HG02763 (cell line): ENCODE results near the gene SERPINB1.
"Not testable (repeated sequence)": the region's sequence is repeated elsewhere in the genome, so short reads cannot be mapped to it uniquely, and the experiment has no call there.

Experiments
- ATAC-seq: cut with Tn5 transposase; IDR thresholded peaks from one replicate; pipeline ENCODE4 v1.9.1; 2021; ENCODE audit warnings: mild to moderate bottlenecking, moderate library complexity; ENCODE audit not compliant: unreplicated experiment

SERPINB1 gene

DNA sequence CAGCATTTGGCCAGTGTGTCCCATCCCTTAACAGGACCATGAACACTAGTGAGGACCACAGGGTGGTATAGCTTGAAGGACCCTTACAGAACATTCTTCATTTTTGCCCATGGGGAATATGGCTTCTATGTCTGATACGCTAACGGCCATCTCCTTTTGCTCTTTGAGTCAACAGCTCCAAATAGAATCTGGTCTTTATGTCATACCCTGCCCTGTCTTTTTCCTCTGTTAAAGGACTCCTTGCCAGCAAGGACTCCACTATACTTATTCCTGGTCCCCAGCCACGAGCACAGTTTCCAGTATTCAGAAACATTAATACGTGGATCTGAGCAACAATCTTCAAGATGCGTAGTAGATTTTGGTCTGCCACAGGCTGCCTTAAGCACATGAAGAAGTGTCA, 22.5 kb downstream of the SERPINB1 start:
- ATAC-seq, result no peak

DNA sequence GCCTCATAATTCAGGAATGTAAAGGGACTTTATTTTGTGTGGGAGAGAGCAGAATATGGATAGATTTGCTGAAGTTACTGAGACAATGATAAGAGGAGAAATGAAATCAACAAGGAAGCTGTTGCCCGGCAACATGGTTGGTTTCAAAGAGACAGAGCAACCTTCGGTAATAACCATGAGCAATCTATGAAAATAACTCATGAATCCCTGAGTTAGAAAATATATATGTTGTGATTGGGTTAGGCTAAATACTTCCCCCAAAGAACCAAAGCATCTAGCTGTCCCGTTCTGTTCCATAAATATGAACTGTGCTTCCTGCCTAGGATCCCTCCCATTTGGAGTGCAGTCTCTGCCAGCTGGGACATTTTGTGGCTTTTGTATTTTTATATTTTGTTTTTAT, 23.1 kb downstream of the SERPINB1 start:
- no peak for ATAC-seq

DNA sequence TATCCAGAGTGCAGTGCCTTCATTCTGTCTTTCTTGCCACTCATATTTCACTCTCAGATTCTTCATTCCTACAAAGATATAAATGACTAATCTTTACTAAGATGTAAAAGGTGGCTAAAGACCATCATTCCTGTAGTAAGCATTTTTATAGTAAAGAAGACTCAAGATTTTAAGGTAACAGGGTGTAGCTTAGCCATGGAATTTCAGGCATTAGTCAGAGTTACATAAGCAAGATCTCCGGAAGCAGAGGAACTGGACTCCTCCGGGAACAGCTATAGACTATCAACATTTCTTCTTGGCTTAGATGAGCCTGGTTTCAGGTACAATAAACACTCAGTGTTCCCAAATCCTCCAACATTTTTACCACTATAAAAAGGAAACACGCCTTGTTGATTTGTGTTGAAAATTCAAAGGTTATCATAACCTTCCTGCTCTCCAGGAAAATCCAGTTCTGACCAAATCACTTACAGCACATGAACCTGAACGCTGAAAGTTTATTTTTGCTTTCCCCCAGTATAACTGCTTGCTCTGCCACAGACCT, 23.7 kb downstream of the SERPINB1 start:
- ATAC-seq, result no peak

DNA sequence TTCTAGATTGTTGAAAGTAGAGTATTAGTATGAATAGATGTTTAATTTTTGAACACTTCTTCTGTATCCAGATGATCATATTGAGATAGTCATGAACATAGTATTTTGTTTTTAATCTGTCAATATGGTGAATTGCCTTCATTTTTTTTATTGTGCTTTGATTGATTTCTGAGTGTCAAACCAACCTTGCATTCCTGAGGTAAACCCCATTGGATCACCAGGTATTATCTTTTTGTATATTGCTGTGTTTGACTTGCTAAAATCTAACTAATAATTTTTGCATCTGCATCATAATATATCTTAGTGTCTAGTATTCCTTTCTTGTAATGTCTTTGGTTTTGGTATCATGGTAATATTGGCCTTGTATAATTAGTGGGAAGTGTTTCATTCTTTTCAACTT, 25.5 kb downstream of the SERPINB1 start:
- no peak for ATAC-seq

DNA sequence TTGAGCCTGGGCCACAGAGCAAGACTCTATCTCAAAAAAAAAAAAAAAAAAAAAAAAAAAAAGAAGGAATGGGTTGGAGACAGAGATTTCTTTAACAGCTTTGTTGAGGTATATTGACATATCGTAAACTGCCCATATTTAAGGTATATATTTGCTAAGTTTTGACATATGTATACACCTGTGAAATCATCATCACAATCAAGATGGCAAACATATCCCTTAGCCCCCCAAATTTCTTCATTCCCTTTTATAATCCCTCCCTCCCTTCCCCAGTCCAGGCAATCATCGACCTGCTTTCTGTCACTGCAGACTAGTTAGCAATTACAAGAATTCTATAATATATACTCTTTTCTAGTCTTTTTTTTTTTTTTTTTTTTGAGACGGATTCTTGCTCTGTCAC, 29.0 kb downstream of the SERPINB1 start:
- no peak for ATAC-seq

DNA sequence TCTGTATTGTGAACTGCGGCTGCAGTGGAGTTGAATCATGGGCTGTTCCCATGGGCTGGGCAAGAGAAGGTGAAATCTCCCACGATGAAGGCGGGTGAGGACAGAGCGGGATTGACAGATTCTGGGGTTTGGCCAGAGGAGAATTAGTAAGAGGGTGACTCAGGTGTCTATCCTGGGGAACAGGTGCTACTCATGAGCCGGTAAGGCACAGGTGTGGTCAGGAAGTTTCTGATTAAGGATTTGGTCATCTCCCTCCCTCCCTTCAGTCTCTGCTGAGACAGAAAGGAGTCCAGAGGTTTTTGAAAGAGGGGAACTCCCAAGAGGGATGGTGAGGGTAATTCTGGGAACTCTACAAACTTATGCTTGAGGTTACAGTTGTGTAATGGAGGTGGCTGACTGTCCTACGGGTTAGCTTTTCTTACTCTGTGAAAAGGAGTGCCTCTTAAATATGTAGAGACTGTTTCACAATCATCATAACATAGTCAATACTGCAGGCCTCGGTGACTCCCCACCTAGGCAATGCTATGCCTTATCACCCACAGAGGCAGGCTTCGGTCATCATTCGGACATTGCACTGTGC, 31.5 kb downstream of the SERPINB1 start:
- ATAC-seq, result no peak

DNA sequence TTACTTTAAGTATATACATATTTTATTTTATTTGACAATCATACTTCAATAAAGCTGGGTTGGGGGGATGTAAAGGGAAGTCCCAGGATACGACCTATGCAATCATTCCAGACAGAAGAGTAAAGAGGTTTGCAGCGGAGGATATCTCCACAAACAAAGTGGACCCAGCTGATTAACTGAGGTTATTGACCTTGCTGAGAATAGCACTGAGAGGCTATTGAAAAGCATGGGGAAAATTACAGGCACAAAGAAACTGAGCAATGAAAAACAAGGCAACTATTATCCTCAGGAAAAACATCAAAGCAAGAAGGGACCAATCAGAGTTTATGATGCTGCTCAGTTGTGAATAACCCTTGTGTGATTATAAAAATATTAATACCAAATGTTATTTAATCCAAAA, 32.6 kb downstream of the SERPINB1 start:
- no peak for ATAC-seq

DNA sequence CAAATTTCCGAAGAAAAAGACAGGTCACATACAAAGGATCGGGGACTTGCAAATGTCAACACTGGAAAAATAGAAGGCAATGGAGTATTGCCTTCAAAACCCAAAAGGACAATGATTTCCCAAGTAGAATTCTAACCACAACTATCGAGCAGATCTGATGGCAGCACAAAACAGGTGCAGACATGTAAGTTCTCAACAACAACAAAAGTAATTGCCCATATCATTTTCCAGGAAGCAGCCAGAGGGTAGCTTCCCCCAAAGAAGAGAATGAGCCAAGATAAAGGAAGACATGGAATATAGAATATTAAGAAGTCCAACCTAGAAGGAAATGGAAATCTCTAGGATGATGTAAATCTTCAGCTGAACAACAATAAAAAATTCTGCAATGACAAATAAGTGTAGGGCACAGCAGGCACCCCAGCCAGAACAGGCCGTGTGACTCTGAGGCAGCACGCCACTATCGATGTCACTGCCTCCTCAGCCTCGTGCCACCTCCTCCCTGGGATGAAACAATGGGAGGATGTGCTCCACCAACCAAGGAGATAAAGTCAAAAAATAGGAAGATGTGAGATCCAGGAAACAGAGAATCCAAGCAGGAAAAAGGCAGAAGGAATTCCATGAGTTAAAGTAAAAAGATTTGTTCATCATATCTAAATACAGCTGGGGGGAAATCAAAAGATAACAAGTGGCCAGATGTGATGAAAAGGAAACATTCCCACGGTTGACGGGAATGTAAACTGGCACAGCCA, 34.1 kb downstream of the SERPINB1 start:
- no peak for ATAC-seq

DNA sequence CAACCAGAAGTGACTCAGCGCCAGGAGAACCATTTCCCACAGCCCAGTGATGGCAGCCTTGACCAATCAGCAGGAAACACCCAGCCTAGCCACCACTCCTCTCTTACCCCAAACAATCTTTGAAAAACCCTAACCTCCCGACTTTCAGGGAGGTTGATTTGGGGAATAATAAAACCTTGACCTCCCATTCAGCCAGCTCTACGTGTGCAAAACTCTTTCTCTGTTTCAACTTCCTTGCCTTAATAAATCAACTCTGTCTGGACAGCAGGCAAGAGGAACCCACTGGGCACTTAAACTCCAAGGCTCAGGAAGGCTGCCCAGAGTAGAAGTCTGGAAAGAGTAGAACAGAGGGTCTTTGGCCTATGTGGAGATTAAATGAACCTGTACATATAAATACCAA, 35.0 kb downstream of the SERPINB1 start:
- no peak for ATAC-seq

DNA sequence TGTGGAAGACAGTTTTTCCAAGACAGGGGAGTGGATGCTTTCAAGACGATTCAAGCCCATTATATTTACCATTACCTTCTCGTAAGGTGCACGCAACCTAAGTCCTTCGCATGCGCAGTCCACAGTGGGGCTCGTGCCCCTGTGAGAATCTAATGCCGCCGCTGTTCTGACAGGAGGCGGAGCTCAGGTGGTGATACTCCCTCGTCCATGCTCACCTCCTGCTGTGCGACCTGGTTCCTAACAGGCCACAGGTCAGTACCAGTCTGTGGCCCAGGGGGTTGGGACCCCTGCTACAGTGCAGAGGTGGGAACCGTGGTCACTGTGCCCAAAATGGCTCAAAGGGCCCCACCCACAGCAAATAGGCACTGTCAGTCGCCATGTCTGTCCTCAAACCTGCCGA, 36.6 kb downstream of the SERPINB1 start:
- no peak for ATAC-seq

DNA sequence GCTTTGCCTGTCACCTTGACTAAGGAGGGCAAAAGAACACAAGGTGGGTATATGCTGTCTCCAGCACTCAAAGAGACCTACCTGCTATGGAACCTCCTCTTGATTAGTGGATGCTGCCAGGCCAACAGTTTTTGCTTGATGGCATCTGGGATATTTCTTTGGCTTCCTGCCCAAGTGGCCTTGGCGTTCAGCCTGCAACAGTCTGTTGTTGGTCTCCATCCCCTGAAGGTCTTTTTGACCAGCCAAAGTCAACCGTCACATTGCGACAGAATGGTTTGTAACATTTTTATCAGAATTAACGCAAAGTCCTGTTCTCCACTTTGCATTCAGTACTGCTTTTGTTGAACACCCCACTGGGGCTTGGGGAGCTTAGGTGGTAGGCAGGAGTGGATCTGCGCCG, 37.1 kb downstream of the SERPINB1 start:
- no peak for ATAC-seq

DNA sequence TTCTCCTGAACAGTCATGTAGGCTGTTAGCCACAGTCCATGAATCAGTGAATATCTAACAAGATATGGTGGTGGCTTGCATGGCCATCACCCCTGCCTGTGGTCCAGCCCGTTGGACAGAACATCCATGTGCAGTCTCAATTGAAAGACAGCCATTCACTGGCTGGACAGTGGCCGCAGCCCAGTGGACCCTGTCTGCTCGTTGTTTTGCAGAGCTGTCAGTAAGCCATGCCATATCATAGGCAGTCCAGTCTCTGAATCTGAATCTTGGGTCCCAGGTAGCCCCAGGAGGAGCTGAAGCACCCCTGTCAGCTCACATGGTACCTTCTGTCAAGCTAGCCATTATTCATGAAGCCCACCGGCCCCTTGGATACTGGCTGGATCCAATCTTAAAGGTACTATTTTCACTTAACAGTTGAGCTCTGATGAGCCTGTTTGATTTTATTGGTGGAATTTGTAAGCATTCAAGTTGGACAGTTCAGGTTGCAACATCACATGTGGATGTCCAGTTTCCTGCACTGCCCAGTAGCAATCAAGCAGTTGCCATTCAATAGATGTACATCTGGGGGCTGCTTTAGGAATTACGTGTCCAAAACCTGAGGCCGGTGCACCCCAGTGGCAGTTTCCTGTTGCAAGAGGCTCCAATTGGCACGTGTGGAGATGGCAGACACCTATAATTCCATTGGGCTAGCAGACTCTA, 37.8 kb downstream of the SERPINB1 start:
- ATAC-seq, result no peak

DNA sequence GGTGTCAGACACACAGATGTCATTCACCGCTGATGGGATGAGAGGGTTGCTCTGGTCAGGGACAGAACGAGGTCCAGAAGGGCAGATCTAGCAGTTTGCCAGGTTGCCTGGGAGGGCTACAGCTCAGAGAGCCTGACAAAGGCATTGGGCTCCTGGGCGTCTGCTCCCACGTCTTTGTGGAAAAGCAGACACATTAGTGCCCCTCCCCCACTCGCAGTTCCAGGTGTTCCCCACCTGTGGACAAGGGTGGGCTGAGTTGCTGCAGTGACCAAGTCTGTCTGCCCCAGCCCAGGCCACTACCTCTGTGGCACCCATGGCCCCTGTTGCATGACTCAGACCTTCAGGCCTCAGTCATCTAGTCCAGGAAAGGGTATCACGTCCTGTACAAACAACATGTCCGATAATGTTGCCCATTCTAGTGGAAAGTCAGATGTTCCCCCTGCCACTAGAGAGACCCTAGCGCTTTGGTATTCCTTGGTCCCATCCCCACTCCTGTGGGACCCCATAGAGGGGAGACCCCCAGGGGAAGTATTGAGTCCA, 39.1 kb downstream of the SERPINB1 start:
- no peak for ATAC-seq

DNA sequence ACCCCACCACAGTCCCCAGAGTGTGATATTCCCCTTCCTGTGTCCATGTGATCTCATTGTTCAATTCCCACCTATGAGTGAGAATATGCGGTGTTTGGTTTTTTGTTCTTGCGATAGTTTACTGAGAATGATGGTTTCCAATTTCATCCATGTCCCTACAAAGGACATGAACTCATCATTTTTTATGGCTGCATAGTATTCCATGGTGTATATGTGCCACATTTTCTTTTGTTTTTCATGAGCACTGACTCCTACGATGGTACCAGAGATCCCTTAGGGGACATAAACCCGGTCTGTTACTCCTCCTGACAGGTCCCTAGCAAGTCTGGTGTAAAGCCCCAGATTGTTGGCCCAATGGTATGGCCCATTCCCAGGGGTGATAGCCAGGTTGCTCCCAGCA, 40.0 kb downstream of the SERPINB1 start:
- not testable (repeated sequence) for ATAC-seq

DNA sequence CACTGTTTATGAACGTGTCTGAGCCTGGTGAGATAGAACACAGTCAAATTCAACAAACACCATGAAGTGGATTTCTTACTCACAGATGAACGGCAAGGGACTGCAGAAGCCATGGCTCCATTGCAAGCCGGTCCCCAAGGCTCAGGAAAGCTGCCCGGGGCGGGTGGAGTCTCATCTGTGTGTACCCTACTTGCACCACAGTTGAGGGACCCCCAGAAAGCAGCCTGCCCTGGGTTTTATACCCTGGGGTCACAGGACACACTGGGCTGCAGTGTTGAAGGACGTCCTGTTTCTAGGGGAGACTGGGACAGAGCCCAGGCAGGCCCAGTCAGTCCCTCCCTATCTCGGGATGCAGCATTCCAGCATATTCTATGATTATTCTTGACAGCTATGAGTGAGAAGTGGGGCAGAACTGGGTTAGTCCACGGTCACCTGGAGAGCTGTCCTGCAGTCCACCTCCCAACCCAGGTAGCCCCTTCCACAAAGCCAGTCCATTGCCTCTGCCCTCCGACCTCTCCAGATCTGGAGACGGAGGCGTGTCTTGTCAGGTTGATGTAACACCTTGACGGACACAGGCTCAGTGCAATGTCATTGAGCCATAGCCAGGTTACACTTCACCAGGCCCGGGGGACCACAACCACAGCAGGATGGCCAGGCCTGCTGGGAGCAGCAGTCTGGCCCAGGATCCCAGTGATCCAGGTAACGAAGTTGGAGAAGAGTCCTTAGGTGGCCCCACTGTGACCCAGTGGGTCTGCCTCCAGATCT, 40.9 kb downstream of the SERPINB1 start:
- no peak for ATAC-seq

DNA sequence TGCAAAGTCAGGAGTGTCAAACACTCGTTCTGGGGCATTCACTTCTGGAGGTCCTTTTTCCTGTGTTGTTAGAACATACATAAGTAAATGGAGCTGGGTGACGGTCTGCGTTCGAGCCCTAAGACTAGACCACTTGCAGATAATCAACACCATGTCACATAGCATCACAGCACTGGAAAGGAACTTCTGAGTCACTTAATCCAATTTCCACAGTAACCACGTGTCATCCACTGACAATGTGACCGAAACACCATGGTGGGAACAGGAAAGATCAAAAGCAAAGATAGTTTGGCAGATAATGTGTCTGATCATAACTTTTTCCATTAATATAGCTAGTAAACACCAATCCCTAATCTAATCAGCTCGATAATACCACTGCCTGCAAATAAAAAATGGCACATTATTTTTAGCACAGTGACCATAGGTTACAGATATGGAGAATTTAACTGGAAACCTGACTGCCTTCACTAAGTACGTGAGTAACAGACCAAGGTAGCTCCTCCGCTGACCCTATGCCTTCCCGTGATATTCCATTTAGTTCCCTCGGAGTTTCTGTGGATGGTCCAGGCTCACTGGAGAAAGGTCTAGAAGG, 41.6 kb downstream of the SERPINB1 start:
- no peak for ATAC-seq

DNA sequence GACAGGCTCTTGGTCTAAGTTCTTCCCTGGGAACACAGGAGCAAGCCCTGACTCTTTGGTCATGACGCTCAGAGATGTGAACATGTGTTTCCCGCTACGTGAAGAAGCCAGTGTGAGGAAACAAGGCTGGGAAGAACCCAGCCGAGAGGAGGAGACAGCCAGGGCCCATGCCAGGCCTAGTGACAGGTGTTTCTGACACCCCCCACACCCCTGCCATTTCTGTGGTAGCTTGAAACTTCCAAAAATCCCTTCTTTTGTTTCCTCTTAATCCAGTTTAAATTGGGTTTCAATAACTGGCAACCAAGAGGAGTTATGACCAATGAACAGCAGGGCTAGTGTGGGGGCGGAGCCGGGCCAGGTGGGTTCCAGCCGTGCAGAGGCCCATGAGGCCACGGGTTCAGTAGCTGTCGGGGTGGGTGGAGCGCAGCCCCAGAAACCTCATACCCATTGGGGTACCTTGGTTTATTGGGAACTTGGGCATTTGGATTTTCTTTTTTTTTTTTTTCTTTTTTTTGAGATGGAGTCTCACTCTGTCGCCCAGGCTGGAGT, 43.0 kb downstream of the SERPINB1 start:
- no peak for ATAC-seq

DNA sequence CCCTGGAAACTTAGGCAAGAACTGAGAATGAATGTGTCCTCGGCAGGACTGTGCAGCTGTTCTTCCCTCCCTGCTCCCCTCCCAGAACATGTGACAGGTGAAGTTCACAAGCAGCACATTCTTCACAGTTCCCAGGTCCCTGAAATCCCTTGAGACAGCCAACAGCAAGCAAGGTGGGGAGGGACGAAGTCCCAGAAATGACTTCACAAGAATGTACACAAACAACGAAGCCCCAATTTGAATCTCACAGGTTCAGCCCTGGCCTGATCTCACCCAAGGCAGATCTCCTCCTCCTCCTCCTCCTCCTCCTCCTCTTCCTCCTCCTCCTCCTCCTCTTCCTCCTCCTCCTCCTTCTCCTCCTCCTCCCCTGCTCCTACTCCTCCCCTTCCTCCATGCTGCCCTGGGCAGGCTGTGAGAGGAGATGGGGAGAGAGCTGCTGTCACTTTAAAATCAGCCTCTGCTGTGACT, 44.1 kb downstream of the SERPINB1 start:
- no peak for ATAC-seq

DNA sequence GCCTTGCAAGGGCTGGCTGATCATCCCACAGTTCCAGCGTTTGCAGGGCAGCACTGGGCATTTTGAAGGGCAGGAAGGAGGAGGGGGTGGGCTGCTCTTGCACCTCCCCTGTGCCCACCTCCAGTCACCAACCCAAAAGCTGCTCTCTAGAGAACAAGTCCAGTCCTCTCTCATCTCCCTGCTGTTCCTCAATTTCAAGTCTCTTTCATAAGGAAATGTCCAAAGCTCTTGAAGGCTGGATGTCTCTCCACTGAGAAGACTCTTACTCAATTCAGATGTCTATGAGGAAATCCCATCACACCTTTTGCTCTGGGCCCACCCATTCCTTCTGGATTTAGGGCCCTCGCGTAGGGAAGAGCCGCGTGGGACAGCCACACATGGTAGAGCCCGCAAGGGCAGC, 44.8 kb downstream of the SERPINB1 start:
- ATAC-seq, result no peak

DNA sequence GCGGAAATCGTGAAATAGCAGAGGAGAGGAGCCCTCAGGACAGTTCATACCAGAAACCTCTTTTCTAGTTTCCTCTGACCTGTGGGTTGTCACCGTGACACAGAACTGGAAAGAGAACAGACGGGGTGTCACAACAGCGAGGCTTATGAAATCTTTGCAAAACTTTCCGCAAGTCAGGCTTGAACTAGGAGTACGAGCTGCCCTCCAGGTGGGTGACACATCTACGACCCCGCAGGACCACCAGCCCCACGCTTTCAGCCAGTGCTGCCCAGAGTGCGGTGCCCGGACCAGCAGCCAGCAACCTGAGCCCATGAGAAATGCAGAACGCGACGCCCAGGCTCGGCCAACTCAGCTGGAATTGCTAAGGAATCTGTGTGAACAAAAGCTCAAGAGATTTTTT, 45.7 kb downstream of the SERPINB1 start:
- no peak for ATAC-seq
